Activated CD8-positive, alpha-beta memory T cell treated with anti-CD3 and anti-CD28 coated beads for 36 hours (primary cell): ENCODE measurements around the gene BTBD2. TPM values are rescaled to one million over a fixed set of nuclear protein-coding genes. Genes with fewer than 3 reads are reported as not detected.
"Not testable (repeated sequence)": the region's sequence is repeated elsewhere in the genome, so short reads cannot be mapped to it uniquely, and the experiment has no call there.

ENCODE experiments used
- CTCF ChIA-PET: fragments of 350-600 bp; sonication (Branson Sonifier 250); formaldehyde crosslinking; loops from one replicate; lab custom pipeline; 2021; ENCODE audit warnings: antibody characterized with exemption; lab: Charles Lee
- POLR2A ChIA-PET: fragments of 350-600 bp; sonication (Branson Sonifier 250); formaldehyde crosslinking; loops from one replicate; lab custom pipeline; 2021; ENCODE audit warnings: antibody characterized with exemption; lab: Charles Lee
- total RNA-seq, 2 experiments: library from RNA; stranded (reverse); gene quantifications; one replicate each; pipeline ENCODE4 v1.2.3, GENCODE V29; 2021

Gene BTBD2
- total RNA-seq, 2 experiments from 2014 or later, result 17.0 to 24.8 TPM

GRCh38 chr19:2034253-2034652 lies 18.7 kb upstream of the BTBD2 start:
- CTCF ChIA-PET, result interaction anchor here (1.1 to 1.5 kb wide), 2 partner anchors 8 kb away, joined by 3 to 4 read pairs; no protein-coding TSS in a partner anchor
- POLR2A ChIA-PET, result not testable (repeated sequence)

- CTCF ChIA-PET, result interaction anchor here (1.5 kb wide), 1 partner anchor 9 kb away, joined by 4 read pairs; no protein-coding TSS in a partner anchor
- POLR2A ChIA-PET, result no interaction called here
These were observed 18.3 kb upstream of the BTBD2 start for GRCh38 chr19:2033825-2034159.

- ChIA-PET CTCF (interaction anchor here (1.5 kb wide), 1 partner anchor 9 kb away, joined by 4 read pairs; no protein-coding TSS in a partner anchor), POLR2A (interaction anchor here (1.5 kb wide), 1 partner anchor 18 kb away, joined by 4 read pairs; no protein-coding TSS in a partner anchor)
These were observed 17.8 kb upstream of the BTBD2 start for GRCh38 chr19:2033115-2033824.

- ChIA-PET POLR2A (interaction anchor here (1.5 kb wide), 1 partner anchor 19 kb away, joined by 4 read pairs; no protein-coding TSS in a partner anchor), CTCF (interaction anchor here (0.6 to 1.0 kb wide), 3 partner anchors 13 to 103 kb away, joined by 3 read pairs; no protein-coding TSS in a partner anchor)
These were observed 16.9 kb upstream of the BTBD2 start for GRCh38 chr19:2032296-2032941.

GRCh38 chr19:2027361-2027760 lies 11.8 kb upstream of the BTBD2 start:
- ChIA-PET CTCF (no interaction called here), POLR2A (no interaction called here)

- ChIA-PET CTCF (interaction anchor here (1.1 kb wide), 1 partner anchor 8 kb away, joined by 3 read pairs; no protein-coding TSS in a partner anchor), POLR2A (no interaction called here)
These were observed 11.3 kb upstream of the BTBD2 start for GRCh38 chr19:2026770-2027169.

DNA sequence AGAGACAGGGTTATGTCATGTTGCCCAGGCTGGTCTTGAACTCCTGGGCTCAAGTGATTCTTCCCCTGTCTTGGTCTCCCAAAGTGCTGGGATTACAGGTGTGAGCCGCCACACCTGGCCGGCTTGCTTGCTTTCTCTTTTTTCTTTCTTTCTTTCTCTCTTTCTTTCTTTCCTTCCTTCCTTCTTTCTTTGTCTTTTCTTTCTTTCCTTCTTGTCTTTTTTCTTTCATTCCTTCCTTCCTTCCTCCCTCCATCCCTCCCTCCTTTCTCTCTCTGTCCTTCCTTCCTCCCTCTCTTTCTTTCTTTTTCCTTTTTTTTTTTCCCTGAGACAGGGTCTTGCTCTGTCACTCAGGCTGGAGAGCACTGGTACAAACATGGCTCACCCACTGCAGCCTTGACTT lies 6.8 kb upstream of the BTBD2 start:
- POLR2A ChIA-PET, result no interaction called here

DNA sequence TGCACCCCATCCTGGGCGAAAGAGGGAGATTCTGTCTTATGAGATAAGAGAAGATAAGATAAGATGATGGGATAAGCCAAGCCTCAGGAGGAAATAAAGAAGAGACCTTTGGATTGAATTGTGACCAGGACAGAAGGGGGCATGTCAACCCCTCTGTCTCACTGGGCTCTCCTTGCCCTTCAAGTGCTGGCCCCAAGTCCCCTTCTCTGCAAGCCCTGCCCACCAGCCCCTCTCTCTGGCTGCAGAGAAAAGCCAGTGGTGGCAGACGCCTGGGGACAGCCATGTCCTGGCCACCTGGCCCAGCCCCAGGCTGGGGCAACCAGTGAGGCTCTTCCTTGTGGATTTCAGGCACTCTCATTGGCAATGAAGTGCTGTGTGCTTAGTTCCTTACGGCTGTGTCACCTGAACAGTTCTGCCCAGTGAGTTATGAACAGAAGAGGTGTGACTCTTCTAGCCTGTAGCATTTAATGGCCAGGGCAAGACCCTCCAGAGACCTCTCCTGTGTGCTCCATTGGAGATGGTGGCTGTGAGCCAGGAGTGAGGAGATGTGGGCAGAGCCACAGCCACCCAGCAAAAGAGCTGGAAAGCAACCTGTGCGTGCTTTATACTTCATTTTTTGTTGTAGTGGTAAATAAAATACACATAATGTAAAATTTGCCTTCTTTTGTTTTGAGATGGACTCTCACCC lies 6.1 kb upstream of the BTBD2 start:
- ChIA-PET CTCF (interaction anchor here (4.7 kb wide), 1 partner anchor 48 kb away, joined by 30 read pairs; no protein-coding TSS in a partner anchor), POLR2A (no interaction called here)

More for the DNA sequence above, 6.8 kb upstream of the BTBD2 start:
- CTCF ChIA-PET, result no interaction called here

- POLR2A ChIA-PET, result interaction anchor here (0.7 kb wide), 1 partner anchor 1017 kb away, joined by 4 read pairs; no protein-coding TSS in a partner anchor
- CTCF ChIA-PET, result interaction anchor here (0.6 to 4.7 kb wide), 11 partner anchors 13 to 1036 kb away, joined by 3 to 30 read pairs (median 4); no protein-coding TSS in a partner anchor
These were observed 3.2 kb upstream of the BTBD2 start for GRCh38 chr19:2018752-2019151.

DNA sequence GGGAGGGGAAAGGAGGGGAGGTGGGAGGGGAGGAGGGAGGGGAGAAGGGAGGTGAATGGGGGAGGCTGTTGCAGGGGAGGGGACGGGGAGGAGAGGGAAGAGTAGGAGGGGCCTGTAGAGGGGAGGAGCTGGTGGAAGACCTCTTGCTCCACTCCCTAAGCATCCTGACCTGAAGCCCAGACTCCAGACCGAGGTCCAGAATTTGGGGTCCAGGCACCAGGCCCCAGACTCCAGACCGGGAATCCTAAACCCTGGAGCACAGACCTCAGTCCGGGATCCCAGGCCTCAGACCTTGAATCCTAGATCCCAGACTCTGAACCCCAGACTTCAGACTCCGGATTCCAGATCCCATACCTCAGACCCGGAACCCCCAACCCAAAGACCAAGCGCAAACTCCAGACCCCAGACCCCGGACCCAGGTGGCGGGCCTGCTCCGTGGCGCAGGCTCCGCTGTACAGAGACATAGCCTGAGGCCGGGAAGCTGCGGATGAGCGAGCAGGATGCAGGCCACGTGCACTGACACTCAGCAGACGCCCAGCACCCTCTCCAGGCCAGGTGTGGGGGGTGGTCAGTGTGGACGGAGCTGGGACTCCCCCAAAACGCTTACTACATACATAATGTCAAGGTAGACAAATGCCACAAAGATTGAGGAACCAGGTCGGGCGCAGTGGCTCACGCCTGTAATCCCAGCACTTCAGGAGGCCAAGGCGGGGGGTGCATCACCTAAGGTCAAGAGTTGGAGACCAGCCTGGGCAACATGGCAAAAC lies 710 bp upstream of the BTBD2 start:
- POLR2A ChIA-PET, result no interaction called here
- CTCF ChIA-PET, result interaction anchor here (0.9 to 1.1 kb wide), 3 partner anchors 10 to 46 kb away, joined by 3 to 4 read pairs (median 4); no protein-coding TSS in a partner anchor

DNA sequence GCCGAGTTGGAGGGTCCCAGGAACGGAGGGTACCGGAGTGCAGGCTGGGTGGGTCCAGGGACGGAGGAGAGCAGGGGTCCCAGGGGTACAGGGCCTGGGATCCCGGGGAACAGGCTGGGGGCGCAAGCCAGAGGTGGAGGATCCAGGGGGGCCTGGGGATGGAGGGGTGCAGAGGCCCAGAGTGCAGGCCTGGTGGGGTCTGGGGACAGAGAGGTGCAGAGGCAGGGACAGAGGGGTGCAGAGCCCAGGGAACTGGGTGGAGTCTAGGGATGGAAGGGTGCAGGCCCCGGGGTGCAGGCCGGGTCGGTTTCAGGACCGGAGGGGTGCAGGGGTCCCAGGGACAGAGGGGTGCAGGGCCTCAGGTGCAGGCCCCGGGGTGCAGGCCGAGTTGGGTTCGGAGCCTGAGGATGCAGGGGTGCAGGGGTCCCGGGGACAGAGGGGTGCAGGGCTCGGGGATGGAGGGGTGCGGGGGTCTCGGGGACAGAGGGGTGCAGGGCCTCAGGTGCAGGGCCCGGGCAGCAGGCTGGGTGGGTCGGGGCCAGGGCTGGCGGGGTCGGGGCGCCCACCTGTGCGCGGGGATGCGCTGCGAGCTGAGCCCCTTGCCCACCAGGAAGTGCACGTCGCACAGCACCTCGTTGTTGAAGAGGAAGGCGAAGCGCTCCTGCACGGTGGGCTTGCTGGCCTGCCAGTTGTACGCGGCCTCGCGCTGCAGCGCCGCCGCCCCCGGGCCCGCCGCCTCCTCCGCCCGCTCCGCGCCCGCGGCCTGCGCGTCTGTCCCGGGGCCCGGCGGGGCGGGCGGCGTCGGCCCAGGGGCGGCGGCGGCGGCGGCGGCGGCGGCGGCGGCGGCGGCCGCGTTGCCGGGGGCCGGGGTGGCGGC lies 545 bp downstream of the BTBD2 start:
- CTCF ChIA-PET, result no interaction called here
- POLR2A ChIA-PET, result interaction anchor here (0.5 kb wide), 1 partner anchor 257 kb away, joined by 4 read pairs; no protein-coding TSS in a partner anchor

DNA sequence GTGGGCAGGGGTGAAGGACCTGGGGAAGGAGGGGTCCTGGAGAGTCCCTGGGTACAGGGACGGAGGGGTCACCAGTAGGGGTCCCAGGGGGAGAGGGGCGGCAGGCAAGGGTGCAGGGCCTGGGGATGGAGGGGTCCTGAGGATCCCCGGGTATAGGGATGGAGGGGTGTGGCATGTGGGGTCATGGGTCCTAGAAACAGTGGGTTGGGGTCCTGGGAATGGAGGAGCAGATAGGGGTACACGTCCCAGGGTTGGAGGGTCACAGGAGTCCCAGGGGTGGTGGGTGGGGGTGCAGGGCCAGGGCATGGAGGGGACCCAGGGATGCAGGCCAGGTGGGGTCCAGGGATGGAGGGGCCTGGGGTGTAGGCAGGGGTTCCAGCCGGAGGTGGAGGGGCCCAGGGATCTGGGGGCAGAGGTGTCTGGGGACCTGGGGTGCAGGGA lies 1.4 kb downstream of the BTBD2 start:
- ChIA-PET POLR2A (no interaction called here), CTCF (no interaction called here)

DNA sequence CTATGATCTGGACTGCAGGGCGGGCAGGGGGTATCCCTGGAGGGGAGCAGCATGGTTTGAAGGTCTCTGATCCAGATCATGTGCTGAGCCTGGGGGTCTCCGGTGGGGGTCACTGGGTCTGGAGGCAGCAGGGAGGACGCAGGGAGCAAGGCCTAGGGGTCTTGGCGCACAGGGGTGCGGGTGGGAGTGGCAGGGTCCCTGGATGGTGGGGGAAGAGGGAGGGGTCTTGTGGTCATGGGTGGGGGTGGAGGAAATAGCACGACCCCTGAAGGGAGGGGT lies 1.9 kb downstream of the BTBD2 start:
- ChIA-PET POLR2A (no interaction called here), CTCF (no interaction called here)

- CTCF ChIA-PET, result interaction anchor here (0.6 kb wide), 1 partner anchor 73 kb away, joined by 3 read pairs; no protein-coding TSS in a partner anchor
- POLR2A ChIA-PET, result no interaction called here
These were observed 2.4 kb downstream of the BTBD2 start for GRCh38 chr19:2012941-2013682.

GRCh38 chr19:2011169-2011568 lies 4.3 kb downstream of the BTBD2 start:
- ChIA-PET CTCF (no interaction called here), POLR2A (no interaction called here)

- ChIA-PET POLR2A (no interaction called here), CTCF (no interaction called here)
These were observed 5.3 kb downstream of the BTBD2 start for GRCh38 chr19:2010135-2010668.

- CTCF ChIA-PET, result no interaction called here
These were observed 11.6 kb downstream of the BTBD2 start for GRCh38 chr19:2003874-2004273.

More at GRCh38 chr19:2003874-2004273, 11.6 kb downstream of the BTBD2 start:
- POLR2A ChIA-PET, result no interaction called here
